CD14-positive monocyte (primary cell): ENCODE measurements around the gene NECAB2. TPM values are rescaled to one million over a fixed set of nuclear protein-coding genes. Genes with fewer than 3 reads are reported as not detected.

Source experiments
- DNase-seq, 3 donors: peaks; one replicate each; pipeline ENCODE4 v3.0.0-alpha.2; 2011 to 2022
- H2AFZ ChIP-seq: 2 replicates; pipeline ENCODE4 v1.6.0; 2012; ENCODE audit warnings: mild to moderate bottlenecking, low read depth, low read length, inconsistent platforms; ENCODE audit not compliant: insufficient read depth, poor library complexity, severe bottlenecking
- H3K27ac ChIP-seq, 2 donors: 1 replicate in 1 of 2; 2 replicates in 1 of 2; pipeline ENCODE4 v1.5.1; 2012 to 2013; ENCODE audit warnings: low read length in 2 of 2, control low read depth in 1 of 2, inconsistent platforms in 1 of 2, low read depth in 1 of 2, mild to moderate bottlenecking in 1 of 2
- H3K27me3 ChIP-seq, 2 donors: one replicate each; pipeline versions ENCODE4 v1.6.0 to v1.6.1; 2011 to 2013; ENCODE audit warnings: low read length in 2 of 2; ENCODE audit not compliant: control insufficient read depth in 2 of 2, insufficient read depth in 2 of 2
- H3K36me3 ChIP-seq, 2 donors: replicated peaks in 1 of 2; 1 replicate in 1 of 2; 2 replicates in 1 of 2; pipeline versions ENCODE4 v1.5.1 to v1.6.1; 2012 to 2013; ENCODE audit warnings: low read length in 2 of 2, control low read depth in 1 of 2, inconsistent platforms in 1 of 2, mild to moderate bottlenecking in 1 of 2; ENCODE audit not compliant: insufficient read depth in 2 of 2, control insufficient read depth in 1 of 2
- H3K4me1 ChIP-seq, 2 donors: 1 replicate in 1 of 2; 2 replicates in 1 of 2; pipeline versions ENCODE4 v1.5.1 to v1.6.1; 2012 to 2013; ENCODE audit warnings: low read length in 2 of 2, control low read depth in 1 of 2, inconsistent platforms in 1 of 2, mild to moderate bottlenecking in 1 of 2, moderate library complexity in 1 of 2; ENCODE audit not compliant: insufficient read depth in 2 of 2, control insufficient read depth in 1 of 2
- H3K4me2 ChIP-seq: replicated peaks from 2 replicates; pipeline ENCODE3; 2012; ENCODE audit warnings: low read length, moderate library complexity, mild to moderate bottlenecking; ENCODE audit not compliant: poor library complexity, severe bottlenecking; ENCODE audit errors: extremely low read depth
- H3K4me3 ChIP-seq, 3 experiments: fragments of 200-600 bp in 1 of 3; sonication (generic) in 1 of 3; replicated peaks in 1 of 3; 1 replicate in 2 of 3; 2 replicates in 1 of 3; pipeline ENCODE4 v1.5.1; 2011 to 2013; ENCODE audit warnings: low read length in 3 of 3, mild to moderate bottlenecking in 3 of 3, control low read depth in 2 of 3, low read depth in 2 of 3, inconsistent platforms in 1 of 3, moderate library complexity in 1 of 3
- H3K79me2 ChIP-seq: 2 replicates; pipeline ENCODE4 v1.6.0; 2012; ENCODE audit warnings: mild to moderate bottlenecking, control low read depth, inconsistent platforms, low read length, moderate library complexity; ENCODE audit not compliant: insufficient read depth
- H3K9ac ChIP-seq: 2 replicates; pipeline ENCODE4 v1.6.0; 2017; ENCODE audit warnings: low read length, mild to moderate bottlenecking; ENCODE audit not compliant: insufficient read depth, poor library complexity, severe bottlenecking
- H3K9me3 ChIP-seq, 2 donors: replicated peaks in 1 of 2; 1 replicate in 1 of 2; 2 replicates in 1 of 2; pipeline versions ENCODE4 v1.5.1 to v1.6.1; 2012 to 2013; ENCODE audit warnings: low read length in 2 of 2, control low read depth in 1 of 2; ENCODE audit not compliant: control insufficient read depth in 1 of 2, insufficient read depth in 1 of 2
- H4K20me1 ChIP-seq: 2 replicates; pipeline ENCODE4 v1.6.0; 2012; ENCODE audit warnings: mild to moderate bottlenecking, low read length, control low read depth, moderate library complexity; ENCODE audit not compliant: insufficient read depth
- H3K27ac Mint-ChIP-seq, 7 donors: one replicate each; pipeline ENCODE4 v1.8.0; 2020; ENCODE audit warnings: mild to moderate bottlenecking in 7 of 7, mixed read lengths in 7 of 7, moderate library complexity in 6 of 7, inconsistent platforms in 2 of 7
- H3K27me3 Mint-ChIP-seq, 3 donors: one replicate each; pipeline ENCODE4 v1.8.0; 2021 to 2022; ENCODE audit warnings: low read depth in 3 of 3, mild to moderate bottlenecking in 3 of 3, mixed read lengths in 3 of 3, moderate library complexity in 3 of 3, inconsistent platforms in 1 of 3
- H3K36me3 Mint-ChIP-seq, 2 donors: one replicate each; pipeline ENCODE4 v1.8.0; 2020; ENCODE audit warnings: mixed read lengths in 2 of 2, inconsistent platforms in 1 of 2, mild to moderate bottlenecking in 1 of 2
- H3K4me1 Mint-ChIP-seq: one replicate; pipeline ENCODE4 v1.8.0; 2020; ENCODE audit warnings: mild to moderate bottlenecking, mixed read lengths
- H3K4me3 Mint-ChIP-seq, 2 donors: one replicate each; pipeline ENCODE4 v1.8.0; 2020; ENCODE audit warnings: mild to moderate bottlenecking in 2 of 2, mixed read lengths in 2 of 2, moderate library complexity in 1 of 2
- H3K9me3 Mint-ChIP-seq, 7 donors: one replicate each; pipeline ENCODE4 v1.8.0; 2020 to 2022; ENCODE audit warnings: mixed read lengths in 7 of 7, mild to moderate bottlenecking in 6 of 7, moderate library complexity in 6 of 7, inconsistent platforms in 2 of 7
- WGBS: methylation state at CpG from one replicate; pipeline ENCODE4 v1.1.5; 2013; ENCODE audit warnings: missing lambda C conversion rate; ENCODE audit not compliant: insufficient coverage; 5-methylcytosine and 5-hydroxymethylcytosine counted together
- intact Hi-C, 2 donors: fragments of 100-400 bp; cut with micrococcal nuclease; formaldehyde crosslinking; loops; one replicate each; pipeline versions ENCODE4 v1.15.0 to v1.15.1; 2023
- polyA plus RNA-seq, 3 donors: library from polyadenylated mRNA; depleted of rRNA in 1 of 3; unstranded in 2 of 3; stranded (reverse) in 1 of 3; fragments of 300-500 nt in 2 of 3; fragments of >200 nt in 1 of 3; fragmentation: Illumina TruSeq in 2 of 3; gene quantifications; 1 replicate in 2 of 3; 2 replicates in 1 of 3; pipeline ENCODE4 v1.2.3, GENCODE V29; 2012 to 2021
- TF ChIP-seq, protein P1 (sequence below): fragments of 200-600 bp; IDR thresholded peaks from one replicate; pipeline ENCODE4 v1.8.0; 2022; ENCODE audit warnings: antibody characterized with exemption, mild to moderate bottlenecking

The NECAB2 gene
- polyA plus RNA-seq, 3 donors = 0.33 to 1.4 (median 0.52) TPM

DNA sequence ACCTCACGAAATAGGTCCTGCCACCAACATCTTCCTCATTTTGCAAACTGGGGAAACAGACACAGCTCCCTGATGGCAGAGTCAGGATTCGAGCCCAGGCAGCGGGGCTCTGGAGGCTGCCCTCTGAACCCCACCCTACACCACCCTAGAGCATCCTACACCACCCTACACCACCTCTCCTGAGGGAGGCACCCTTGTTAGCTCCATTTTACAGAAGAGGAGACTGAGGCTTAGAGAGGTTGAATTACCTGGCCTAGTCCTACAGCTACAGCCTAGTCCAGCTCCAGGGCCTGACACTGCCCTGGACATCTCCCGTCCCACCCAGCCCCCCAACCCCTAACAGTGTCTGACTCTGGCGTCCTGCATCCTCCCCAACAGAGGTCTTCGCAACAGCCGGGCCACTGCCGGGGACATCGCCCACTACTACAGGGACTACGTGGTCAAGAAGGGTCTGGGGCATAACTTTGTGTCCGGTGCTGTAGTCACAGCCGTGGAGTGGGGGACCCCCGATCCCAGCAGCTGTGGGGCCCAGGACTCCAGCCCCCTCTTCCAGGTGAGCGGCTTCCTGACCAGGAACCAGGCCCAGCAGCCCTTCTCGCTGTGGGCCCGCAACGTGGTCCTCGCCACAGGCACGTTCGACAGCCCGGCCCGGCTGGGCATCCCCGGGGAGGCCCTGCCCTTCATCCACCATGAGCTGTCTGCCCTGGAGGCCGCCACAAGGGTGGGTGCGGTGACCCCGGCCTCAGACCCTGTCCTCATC is 3.2 kb upstream of the NECAB2 start:
- H3K27me3 Mint-ChIP-seq = peaks cover 13 to 28% (median 20%) of the 10 kb centered on the region in 3 donors
- no peak for DNase-seq
- peaks cover 24 to 43% of the 10 kb centered on the region in 2 donors for H3K36me3 Mint-ChIP-seq
- Histone ChIP-seq H3K4me1 (no peaks in the 10 kb centered on the region), H3K9me3 (no peaks in the 10 kb centered on the region), H4K20me1 (no peaks in the 10 kb centered on the region), H3K36me3 (peaks cover 2 to 3% of the 10 kb centered on the region in 2 donors), H2AFZ (no peak overlapping the region), H3K4me3 (no peak overlapping the region), H3K9ac (no peak overlapping the region), H3K4me2 (no peak overlapping the region), H3K27ac (no peak overlapping the region), H3K27me3 (peaks cover 5 to 11% of the 10 kb centered on the region in 2 donors), H3K79me2 (no peaks in the 10 kb centered on the region)
- TF ChIP-seq, protein P1, sequence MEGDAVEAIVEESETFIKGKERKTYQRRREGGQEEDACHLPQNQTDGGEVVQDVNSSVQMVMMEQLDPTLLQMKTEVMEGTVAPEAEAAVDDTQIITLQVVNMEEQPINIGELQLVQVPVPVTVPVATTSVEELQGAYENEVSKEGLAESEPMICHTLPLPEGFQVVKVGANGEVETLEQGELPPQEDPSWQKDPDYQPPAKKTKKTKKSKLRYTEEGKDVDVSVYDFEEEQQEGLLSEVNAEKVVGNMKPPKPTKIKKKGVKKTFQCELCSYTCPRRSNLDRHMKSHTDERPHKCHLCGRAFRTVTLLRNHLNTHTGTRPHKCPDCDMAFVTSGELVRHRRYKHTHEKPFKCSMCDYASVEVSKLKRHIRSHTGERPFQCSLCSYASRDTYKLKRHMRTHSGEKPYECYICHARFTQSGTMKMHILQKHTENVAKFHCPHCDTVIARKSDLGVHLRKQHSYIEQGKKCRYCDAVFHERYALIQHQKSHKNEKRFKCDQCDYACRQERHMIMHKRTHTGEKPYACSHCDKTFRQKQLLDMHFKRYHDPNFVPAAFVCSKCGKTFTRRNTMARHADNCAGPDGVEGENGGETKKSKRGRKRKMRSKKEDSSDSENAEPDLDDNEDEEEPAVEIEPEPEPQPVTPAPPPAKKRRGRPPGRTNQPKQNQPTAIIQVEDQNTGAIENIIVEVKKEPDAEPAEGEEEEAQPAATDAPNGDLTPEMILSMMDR = no peak
- H3K9me3 Mint-ChIP-seq = peaks cover 0 to 12% (median 5%) of the 10 kb centered on the region in 7 donors
- H3K4me3 Mint-ChIP-seq = no peak overlapping the region
- peaks cover 2% of the 10 kb centered on the region for H3K4me1 Mint-ChIP-seq
- WGBS = 92% methylated on average over 25 of the region's 26 CpGs
- intact Hi-C loops = loop anchor here (5.0 to 10.0 kb wide), 3 partner anchors 92 to 540 kb away; partner anchors contain the start of genes MEAK7 (in 1 of the 2) and TAF1C (in 1 of the 2)
- no peak overlapping the region for H3K27ac Mint-ChIP-seq

DNA sequence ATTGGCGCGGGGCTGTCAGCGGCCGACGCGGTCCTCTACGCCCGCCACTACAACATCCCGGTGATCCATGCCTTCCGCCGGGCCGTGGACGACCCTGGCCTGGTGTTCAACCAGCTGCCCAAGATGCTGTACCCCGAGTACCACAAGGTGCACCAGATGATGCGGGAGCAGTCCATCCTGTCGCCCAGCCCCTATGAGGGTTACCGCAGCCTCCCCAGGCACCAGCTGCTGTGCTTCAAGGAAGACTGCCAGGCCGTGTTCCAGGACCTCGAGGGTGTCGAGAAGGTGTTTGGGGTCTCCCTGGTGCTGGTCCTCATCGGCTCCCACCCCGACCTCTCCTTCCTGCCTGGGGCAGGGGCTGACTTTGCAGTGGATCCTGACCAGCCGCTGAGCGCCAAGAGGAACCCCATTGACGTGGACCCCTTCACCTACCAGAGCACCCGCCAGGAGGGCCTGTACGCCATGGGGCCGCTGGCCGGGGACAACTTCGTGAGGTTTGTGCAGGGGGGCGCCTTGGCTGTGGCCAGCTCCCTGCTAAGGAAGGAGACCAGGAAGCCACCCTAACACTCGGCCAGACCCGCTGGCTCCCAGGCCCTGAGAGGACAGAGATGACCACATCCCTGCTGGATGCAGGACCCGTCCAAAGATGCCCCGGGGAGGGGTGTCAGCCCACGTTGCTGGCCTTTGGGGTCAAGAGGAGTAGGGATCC is 2.4 kb upstream of the NECAB2 start:
- no peak overlapping the region for H2AFZ ChIP-seq
- H3K27me3 ChIP-seq = peaks cover 6 to 19% of the 10 kb centered on the region in 2 donors
- H3K9ac ChIP-seq = no peak overlapping the region
- H3K4me3 Mint-ChIP-seq = no peak overlapping the region
- H3K4me3 ChIP-seq = no peak overlapping the region
- no peak overlapping the region for H3K27ac ChIP-seq
- peaks cover 0 to 2% of the 10 kb centered on the region in 2 donors for H3K36me3 ChIP-seq
- peaks cover 2% of the 10 kb centered on the region for H3K4me1 Mint-ChIP-seq
- H3K4me1 ChIP-seq = no peaks in the 10 kb centered on the region
- intact Hi-C loops = loop anchor here in 1 of 2 donors (5.0 to 10.0 kb wide), 2 partner anchors 222 to 539 kb away; partner anchors contain the start of genes MEAK7 and TAF1C
- WGBS = 97% methylated on average over 31 of the region's 36 CpGs
- peaks cover 17 to 36% of the 10 kb centered on the region in 2 donors for H3K36me3 Mint-ChIP-seq
- peaks cover 0 to 12% (median 5%) of the 10 kb centered on the region in 7 donors for H3K9me3 Mint-ChIP-seq
- peaks cover 17 to 36% (median 26%) of the 10 kb centered on the region in 3 donors for H3K27me3 Mint-ChIP-seq
- TF ChIP-seq, protein P1 = no peak
- H4K20me1 ChIP-seq = no peaks in the 10 kb centered on the region
- H3K27ac Mint-ChIP-seq = no peak overlapping the region
- H3K79me2 ChIP-seq = no peaks in the 10 kb centered on the region
- H3K9me3 ChIP-seq = peaks cover 0 to 4% of the 10 kb centered on the region in 2 donors
- H3K4me2 ChIP-seq = no peak overlapping the region
- no peak for DNase-seq
